ENCODE data around the gene YWHAQ. TPM values are rescaled to one million over a fixed set of nuclear protein-coding genes. Genes with fewer than 3 reads are reported as not detected.
A peak's percentile ranks its signal among the peaks of the same experiment; 100 is the strongest.

YWHAQ gene
- total and polyA plus RNA-seq, 8 donors = 104 to 226 (median 150) TPM

DNA sequence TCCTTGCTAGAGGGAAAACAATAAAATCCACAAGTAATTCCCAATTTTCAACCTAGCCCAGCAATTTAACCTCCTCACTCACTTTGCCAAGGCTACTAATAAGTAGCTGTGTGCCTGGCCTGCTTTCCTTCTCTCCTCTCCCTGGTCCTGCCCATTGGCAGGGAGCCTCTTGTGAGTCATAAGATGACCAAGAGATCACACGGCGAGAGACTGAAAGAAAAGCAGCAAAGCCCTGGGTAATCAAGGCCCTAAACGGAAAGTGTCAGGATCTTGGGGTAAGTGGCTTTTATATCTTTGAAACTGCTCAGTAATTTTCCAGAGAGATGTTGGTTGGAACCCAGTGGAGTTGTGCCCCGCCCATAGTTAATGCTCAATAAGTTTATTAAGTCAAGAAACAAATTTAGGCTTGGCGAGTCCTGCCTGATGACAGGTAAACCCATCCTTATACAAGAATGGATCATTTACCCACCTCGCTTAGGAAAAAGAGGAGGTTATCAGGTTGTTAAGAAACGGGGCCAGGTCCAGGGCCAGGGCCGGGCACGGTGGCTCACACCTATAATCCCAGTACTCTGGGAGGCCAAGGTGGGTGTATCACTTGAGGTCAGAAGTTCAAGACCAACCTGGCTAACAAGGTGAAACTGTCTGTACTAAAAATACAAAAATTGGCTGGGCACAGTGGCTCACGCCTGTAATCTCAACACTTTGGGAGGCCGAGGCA is 65.2 kb downstream of the YWHAQ start:
- intact Hi-C loops (cut with DNase I; ENCODE audit: low total_unique reads) = no loop called here
- 68 to 76% (median 74%) methylated on average over 11 of the region's 11 CpGs for WGBS, 5 donors
- H3K36me3 ChIP-seq = no peaks in the 10 kb centered on the region
- H3K4me1 ChIP-seq = peaks cover 11 to 17% (median 14%) of the 10 kb centered on the region in 4 donors
- peak; percentile 63 to 80 for DNase-seq
- peak; percentile 47 to 78 (median 54) for TF ChIP-seq POLR2AphosphoS5 (IDR thresholded peaks at IDR 0.05)
- TF ChIP-seq, protein P1, sequence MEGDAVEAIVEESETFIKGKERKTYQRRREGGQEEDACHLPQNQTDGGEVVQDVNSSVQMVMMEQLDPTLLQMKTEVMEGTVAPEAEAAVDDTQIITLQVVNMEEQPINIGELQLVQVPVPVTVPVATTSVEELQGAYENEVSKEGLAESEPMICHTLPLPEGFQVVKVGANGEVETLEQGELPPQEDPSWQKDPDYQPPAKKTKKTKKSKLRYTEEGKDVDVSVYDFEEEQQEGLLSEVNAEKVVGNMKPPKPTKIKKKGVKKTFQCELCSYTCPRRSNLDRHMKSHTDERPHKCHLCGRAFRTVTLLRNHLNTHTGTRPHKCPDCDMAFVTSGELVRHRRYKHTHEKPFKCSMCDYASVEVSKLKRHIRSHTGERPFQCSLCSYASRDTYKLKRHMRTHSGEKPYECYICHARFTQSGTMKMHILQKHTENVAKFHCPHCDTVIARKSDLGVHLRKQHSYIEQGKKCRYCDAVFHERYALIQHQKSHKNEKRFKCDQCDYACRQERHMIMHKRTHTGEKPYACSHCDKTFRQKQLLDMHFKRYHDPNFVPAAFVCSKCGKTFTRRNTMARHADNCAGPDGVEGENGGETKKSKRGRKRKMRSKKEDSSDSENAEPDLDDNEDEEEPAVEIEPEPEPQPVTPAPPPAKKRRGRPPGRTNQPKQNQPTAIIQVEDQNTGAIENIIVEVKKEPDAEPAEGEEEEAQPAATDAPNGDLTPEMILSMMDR (IDR thresholded peaks at IDR 0.05) = no peak
- H3K27me3 ChIP-seq = no peaks in the 10 kb centered on the region
- no peaks in the 10 kb centered on the region for H3K9me3 ChIP-seq
- no peak overlapping the region for H3K4me3 ChIP-seq
- H3K27ac ChIP-seq = peak overlapping the region; percentile 24 to 81 (median 71)

DNA sequence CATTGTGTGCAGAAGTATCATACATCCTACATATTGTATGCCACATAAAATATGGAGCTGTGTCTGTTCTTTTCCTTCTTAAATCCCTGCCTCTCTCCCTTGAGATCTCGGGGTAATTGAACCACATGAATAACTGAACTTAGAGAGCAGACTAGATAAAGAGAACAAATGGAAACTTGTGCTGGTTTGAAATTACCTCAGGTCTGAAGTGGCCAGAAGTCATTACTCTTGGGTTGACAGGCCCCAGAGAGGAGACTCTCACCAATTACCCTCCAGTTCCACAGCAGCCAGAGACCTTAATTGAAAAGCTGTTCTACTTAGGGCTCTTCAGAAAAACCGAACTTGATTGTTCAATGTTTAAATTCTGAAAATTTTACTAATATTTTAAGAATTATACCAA is 70.2 kb downstream of the YWHAQ start:
- Histone ChIP-seq H3K4me3 (no peak overlapping the region), H3K9me3 (no peaks in the 10 kb centered on the region), H3K27me3 (no peaks in the 10 kb centered on the region), H3K36me3 (no peaks in the 10 kb centered on the region), H3K4me1 (peaks cover 11 to 29% (median 21%) of the 10 kb centered on the region in 4 donors), H3K27ac (no peak overlapping the region)
- 82 to 91% (median 87%) methylated on average over 2 of the region's 2 CpGs for WGBS, 5 donors
- TF ChIP-seq POLR2AphosphoS5 (IDR thresholded peaks at IDR 0.05) (no peak), EP300 (IDR thresholded peaks at IDR 0.05) (no peak), POLR2A (IDR thresholded peaks at IDR 0.05) (no peak)
- TF ChIP-seq, protein P1 (IDR thresholded peaks at IDR 0.05) = no peak
- intact Hi-C loops (cut with DNase I; ENCODE audit: low total_unique reads) = no loop called here
- DNase-seq = no peak

DNA sequence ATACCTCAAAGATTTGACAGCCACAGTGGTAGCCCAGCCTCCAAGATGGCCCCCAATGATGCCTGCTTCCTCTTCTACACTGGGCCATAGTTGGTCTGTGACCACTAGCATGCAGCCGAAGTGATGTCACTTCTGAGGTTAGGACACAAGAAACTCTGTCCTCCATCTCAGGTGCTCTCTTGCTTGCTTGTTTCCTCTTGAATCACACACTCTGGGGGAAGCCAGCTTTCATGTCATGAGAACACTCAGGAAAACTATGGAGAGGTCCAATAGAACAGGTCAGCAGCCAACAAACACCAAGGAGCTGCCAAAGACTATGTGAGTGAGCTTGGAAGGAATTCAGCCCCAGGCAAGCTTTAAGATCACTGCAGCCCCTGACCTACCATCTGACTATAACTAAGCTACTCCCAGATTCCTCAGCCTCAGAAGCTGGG is 71.8 kb downstream of the YWHAQ start:
- intact Hi-C loops (cut with DNase I; ENCODE audit: low total_unique reads) = no loop called here
- TF ChIP-seq POLR2AphosphoS5 (IDR thresholded peaks at IDR 0.05) (no peak), POLR2A (IDR thresholded peaks at IDR 0.05) (no peak), EP300 (IDR thresholded peaks at IDR 0.05) (no peak)
- TF ChIP-seq, protein P1 (IDR thresholded peaks at IDR 0.05) = no peak
- WGBS, 5 donors = 83 to 96% (median 90%) methylated on average over 1 of the region's 1 CpG

DNA sequence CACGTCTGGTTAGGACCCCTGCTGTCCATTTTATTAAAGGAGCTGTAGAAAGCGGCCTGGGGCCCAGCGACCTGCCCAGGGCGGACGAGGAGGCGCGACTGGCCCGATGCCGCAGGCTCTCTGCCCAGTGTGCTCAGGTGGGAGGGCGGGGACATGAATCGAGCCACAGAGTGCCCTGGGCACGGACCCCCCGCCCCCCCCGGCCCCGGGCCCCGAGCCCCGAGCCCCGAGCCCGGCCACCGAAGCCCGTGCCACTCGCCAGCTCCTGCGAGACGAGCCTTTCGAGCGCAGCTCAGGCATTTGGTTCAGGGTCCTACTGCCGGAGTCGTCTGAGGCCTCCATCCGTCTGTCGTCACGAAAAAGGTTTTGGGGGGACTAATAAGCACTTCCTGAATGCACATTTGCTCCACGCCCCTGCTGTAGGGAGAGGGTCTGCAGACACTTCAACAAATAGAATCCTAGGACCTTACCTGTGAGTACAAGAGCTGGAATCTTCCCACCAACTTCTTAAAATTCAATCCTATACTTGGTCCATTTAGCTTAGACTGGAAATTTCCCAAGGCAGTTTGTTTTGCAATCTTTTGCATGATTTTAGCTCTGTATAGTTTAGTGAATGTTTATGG is 74.6 kb downstream of the YWHAQ start:
- no peaks in the 10 kb centered on the region for H3K27me3 ChIP-seq
- intact Hi-C loops (cut with DNase I; ENCODE audit: low total_unique reads) = no loop called here

More for the DNA sequence above, 71.8 kb downstream of the YWHAQ start:
- DNase-seq = no peak
- H3K27ac ChIP-seq = peak overlapping the region in 1 of 5 donors; percentile 27
- H3K9me3 ChIP-seq = no peaks in the 10 kb centered on the region
- no peaks in the 10 kb centered on the region for H3K27me3 ChIP-seq
- no peaks in the 10 kb centered on the region for H3K36me3 ChIP-seq
- H3K4me3 ChIP-seq = no peak overlapping the region
- H3K4me1 ChIP-seq = peaks cover 13 to 30% (median 23%) of the 10 kb centered on the region in 4 donors

More for the DNA sequence above, 74.6 kb downstream of the YWHAQ start:
- no peak for DNase-seq
- WGBS, 5 donors = 0 to 1% (median 0%) methylated on average over 18 to 32 of the region's 32 CpGs
- no peak for TF ChIP-seq EP300 (IDR thresholded peaks at IDR 0.05)
- peak in 1 of 3 donors; percentile 11 for TF ChIP-seq POLR2AphosphoS5 (IDR thresholded peaks at IDR 0.05)
- Histone ChIP-seq H3K36me3 (no peaks in the 10 kb centered on the region), H3K9me3 (no peaks in the 10 kb centered on the region), H3K27ac (peak overlapping the region; percentile 97 to 99 (median 99)), H3K4me3 (peak overlapping the region; percentile 77 to 93 (median 78)), H3K4me1 (peaks cover 38 to 57% (median 50%) of the 10 kb centered on the region in 4 donors)
